Nephron (organoid): ENCODE results near the gene CACNA2D4.

ENCODE experiments used
- H3K27ac Mint-ChIP-seq, 3 experiments: 2 replicates each; pipeline ENCODE4 v1.8.0; 2020; ENCODE audit warnings: mixed read lengths in 3 of 3, mild to moderate bottlenecking in 2 of 3, moderate library complexity in 1 of 3
- H3K27me3 Mint-ChIP-seq: 2 replicates; pipeline ENCODE4 v1.8.0; 2021; ENCODE audit warnings: low read depth, mild to moderate bottlenecking, moderate library complexity, mixed read lengths
- H3K36me3 Mint-ChIP-seq: 2 replicates; pipeline ENCODE4 v1.8.0; 2020; ENCODE audit warnings: low read depth, mixed read lengths
- H3K4me1 Mint-ChIP-seq: 2 replicates; pipeline ENCODE4 v1.8.0; 2020; ENCODE audit warnings: mixed read lengths
- H3K4me3 Mint-ChIP-seq, 3 experiments: 2 replicates each; pipeline ENCODE4 v1.8.0; 2020; ENCODE audit warnings: mild to moderate bottlenecking in 3 of 3, mixed read lengths in 3 of 3, moderate library complexity in 2 of 3
- H3K9me3 Mint-ChIP-seq: 2 replicates; pipeline ENCODE4 v1.8.0; 2020; ENCODE audit warnings: mixed read lengths
- TF ChIP-seq, protein P1 (sequence below), 3 experiments: fragments of 200-600 bp; sonication (generic); IDR thresholded peaks; one replicate each; pipeline ENCODE4 v1.5.0; 2021; ENCODE audit warnings: antibody characterized with exemption in 3 of 3; ENCODE audit not compliant: unreplicated experiment in 3 of 3

Gene CACNA2D4

GRCh38 chr12:1890119-1890703 is 28.2 kb downstream of the CACNA2D4 start:
- H3K27me3 Mint-ChIP-seq, result peaks cover 13% of the 10 kb centered on the region
- H3K36me3 Mint-ChIP-seq, result no peaks in the 10 kb centered on the region
- H3K4me3 Mint-ChIP-seq, result no peak overlapping the region
- H3K9me3 Mint-ChIP-seq, result peaks cover 55% of the 10 kb centered on the region
- no peaks in the 10 kb centered on the region for H3K4me1 Mint-ChIP-seq
- TF ChIP-seq, protein P1, sequence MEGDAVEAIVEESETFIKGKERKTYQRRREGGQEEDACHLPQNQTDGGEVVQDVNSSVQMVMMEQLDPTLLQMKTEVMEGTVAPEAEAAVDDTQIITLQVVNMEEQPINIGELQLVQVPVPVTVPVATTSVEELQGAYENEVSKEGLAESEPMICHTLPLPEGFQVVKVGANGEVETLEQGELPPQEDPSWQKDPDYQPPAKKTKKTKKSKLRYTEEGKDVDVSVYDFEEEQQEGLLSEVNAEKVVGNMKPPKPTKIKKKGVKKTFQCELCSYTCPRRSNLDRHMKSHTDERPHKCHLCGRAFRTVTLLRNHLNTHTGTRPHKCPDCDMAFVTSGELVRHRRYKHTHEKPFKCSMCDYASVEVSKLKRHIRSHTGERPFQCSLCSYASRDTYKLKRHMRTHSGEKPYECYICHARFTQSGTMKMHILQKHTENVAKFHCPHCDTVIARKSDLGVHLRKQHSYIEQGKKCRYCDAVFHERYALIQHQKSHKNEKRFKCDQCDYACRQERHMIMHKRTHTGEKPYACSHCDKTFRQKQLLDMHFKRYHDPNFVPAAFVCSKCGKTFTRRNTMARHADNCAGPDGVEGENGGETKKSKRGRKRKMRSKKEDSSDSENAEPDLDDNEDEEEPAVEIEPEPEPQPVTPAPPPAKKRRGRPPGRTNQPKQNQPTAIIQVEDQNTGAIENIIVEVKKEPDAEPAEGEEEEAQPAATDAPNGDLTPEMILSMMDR (IDR thresholded peaks at IDR 0.05; ENCODE audit: unreplicated experiment in 3 of 3), result no peak
- no peak overlapping the region for H3K27ac Mint-ChIP-seq

DNA sequence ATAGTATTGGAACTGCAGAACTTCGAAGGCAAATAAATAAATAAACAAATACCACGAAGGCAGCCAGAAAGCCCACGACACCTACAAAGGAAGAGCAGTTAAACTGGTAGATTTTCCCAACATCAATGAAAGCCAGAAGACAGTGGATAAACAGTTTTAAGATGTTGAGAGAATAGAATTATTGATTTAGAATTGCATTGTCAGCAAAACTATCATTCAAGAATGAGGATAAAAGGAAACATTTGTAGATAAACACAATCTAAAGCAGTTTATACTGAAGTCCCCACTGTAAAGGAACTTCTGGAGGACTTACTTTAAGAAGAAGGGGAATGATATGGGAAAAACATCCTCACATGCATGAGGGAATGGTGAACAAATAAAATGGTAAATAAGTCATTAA is 29.5 kb downstream of the CACNA2D4 start:
- H3K27me3 Mint-ChIP-seq, result peaks cover 13% of the 10 kb centered on the region
- no peak overlapping the region for H3K27ac Mint-ChIP-seq
- H3K4me3 Mint-ChIP-seq, result no peak overlapping the region
- H3K36me3 Mint-ChIP-seq, result no peaks in the 10 kb centered on the region
- peaks cover 48% of the 10 kb centered on the region for H3K9me3 Mint-ChIP-seq
- TF ChIP-seq, protein P1 (IDR thresholded peaks at IDR 0.05; ENCODE audit: unreplicated experiment in 3 of 3), result no peak
- H3K4me1 Mint-ChIP-seq, result no peaks in the 10 kb centered on the region

GRCh38 chr12:1886396-1887008 is 31.9 kb downstream of the CACNA2D4 start:
- Mint-ChIP-seq H3K9me3 (peaks cover 26% of the 10 kb centered on the region), H3K27ac (no peak overlapping the region), H3K4me1 (no peaks in the 10 kb centered on the region), H3K4me3 (no peak overlapping the region), H3K36me3 (no peaks in the 10 kb centered on the region), H3K27me3 (peaks cover 13% of the 10 kb centered on the region)
- TF ChIP-seq, protein P1 (IDR thresholded peaks at IDR 0.05; ENCODE audit: unreplicated experiment in 3 of 3), result no peak

DNA sequence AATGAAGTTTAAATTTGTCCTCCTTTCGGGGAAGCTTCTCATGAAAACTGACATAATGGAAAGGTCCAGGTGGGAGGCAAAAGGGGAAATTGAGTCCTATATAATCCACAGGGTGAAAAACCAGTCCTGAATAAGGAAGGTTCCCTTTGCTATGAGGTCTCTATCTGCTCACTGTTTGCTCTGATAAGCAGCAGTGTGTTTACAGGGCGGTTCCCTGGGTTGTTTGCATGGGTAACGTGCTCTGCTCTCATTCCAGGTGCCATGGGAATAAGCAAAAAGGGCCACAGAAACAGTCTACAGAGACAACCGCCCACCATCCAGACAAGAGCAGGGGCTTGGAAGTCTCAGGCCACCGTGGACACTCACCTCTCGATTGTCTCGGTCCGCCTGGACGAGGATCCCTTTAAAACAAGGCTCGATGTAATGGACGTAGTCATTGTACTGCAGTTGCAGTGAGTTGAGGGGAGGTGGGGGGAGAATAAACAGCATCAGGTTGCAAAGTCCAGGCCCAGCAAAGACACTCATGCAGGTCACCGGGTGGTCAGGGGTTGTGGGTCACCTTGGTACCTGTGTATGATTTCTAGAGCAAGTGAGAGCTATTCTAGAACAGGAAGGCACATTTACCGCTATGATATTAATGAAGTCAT is 32.7 kb downstream of the CACNA2D4 start:
- no peak overlapping the region for H3K4me3 Mint-ChIP-seq
- H3K27me3 Mint-ChIP-seq, result peaks cover 13% of the 10 kb centered on the region
- H3K36me3 Mint-ChIP-seq, result no peaks in the 10 kb centered on the region
- H3K4me1 Mint-ChIP-seq, result no peaks in the 10 kb centered on the region
- H3K9me3 Mint-ChIP-seq, result peaks cover 21% of the 10 kb centered on the region
- TF ChIP-seq, protein P1 (IDR thresholded peaks at IDR 0.05; ENCODE audit: unreplicated experiment in 3 of 3), result no peak
- no peak overlapping the region for H3K27ac Mint-ChIP-seq

DNA sequence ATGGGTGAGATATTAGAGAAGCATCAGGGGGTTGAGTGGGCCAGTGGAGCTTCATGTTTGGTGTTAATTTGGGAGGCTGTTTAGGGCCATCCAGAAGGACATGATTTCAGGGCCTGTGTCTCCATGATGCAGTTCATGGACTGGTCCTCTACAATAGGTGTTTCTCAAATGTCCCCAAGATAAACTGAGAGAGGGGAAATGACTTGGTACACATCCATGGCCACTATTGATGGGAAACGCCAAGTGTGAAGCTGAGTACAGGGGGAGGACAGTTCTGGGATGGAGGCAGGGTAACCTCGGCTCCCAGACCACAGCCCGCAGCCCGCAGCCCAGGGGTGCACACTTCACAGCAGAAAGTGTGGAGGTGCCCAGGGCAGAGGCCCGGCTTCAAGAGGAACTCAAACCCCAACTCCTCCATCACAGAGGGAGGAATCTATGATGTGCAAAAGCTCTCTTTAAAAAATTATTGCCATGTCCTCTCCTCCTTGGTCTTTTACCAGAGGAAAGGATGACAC is 33.3 kb downstream of the CACNA2D4 start:
- Mint-ChIP-seq H3K9me3 (peaks cover 21% of the 10 kb centered on the region), H3K27me3 (peaks cover 13% of the 10 kb centered on the region), H3K4me3 (no peak overlapping the region), H3K36me3 (no peaks in the 10 kb centered on the region), H3K4me1 (no peaks in the 10 kb centered on the region), H3K27ac (no peak overlapping the region)
- TF ChIP-seq, protein P1 (IDR thresholded peaks at IDR 0.05; ENCODE audit: unreplicated experiment in 3 of 3), result no peak
